Sigmoid colon (tissue), 7 donors: Measurements from ENCODE around the gene NRXN3. TPM values are rescaled to one million over a fixed set of nuclear protein-coding genes. Genes with fewer than 3 reads are reported as not detected.

ENCODE experiments used
- DNase-seq: peaks from one replicate; pipeline ENCODE4 v3.0.0-alpha.2; 2019
- H3K27ac ChIP-seq, 4 donors: fragments of 200-600 bp; sonication (generic); one replicate each; pipeline ENCODE4 v1.5.1; 2016 to 2019; ENCODE audit warnings: mild to moderate bottlenecking in 1 of 4
- H3K27me3 ChIP-seq, 3 donors: fragments of 200-600 bp; sonication (generic); one replicate each; pipeline ENCODE4 v1.5.1; 2019; ENCODE audit warnings: mild to moderate bottlenecking in 1 of 3
- H3K36me3 ChIP-seq, 4 donors: fragments of 200-600 bp; sonication (generic); one replicate each; pipeline ENCODE4 v1.5.1; 2016 to 2019
- H3K4me1 ChIP-seq, 4 donors: fragments of 200-600 bp; sonication (generic); one replicate each; pipeline ENCODE4 v1.5.1; 2017 to 2019
- H3K4me3 ChIP-seq, 4 donors: fragments of 200-600 bp; sonication (generic); one replicate each; pipeline ENCODE4 v1.5.1; 2017 to 2019; ENCODE audit warnings: mild to moderate bottlenecking in 2 of 4, moderate library complexity in 1 of 4
- H3K9me3 ChIP-seq, 4 donors: fragments of 200-600 bp in 3 of 4; sonication (generic) in 3 of 4; one replicate each; pipeline versions ENCODE4 v1.5.1 to v1.6.1; 2013 to 2019
- CTCF ChIP-seq, 4 experiments: fragments of 450-650 bp in 3 of 4; fragments of 200-600 bp in 1 of 4; IDR thresholded peaks; one replicate each; pipeline ENCODE4 v1.5.1; 2016 to 2019; ENCODE audit warnings: antibody characterized with exemption in 4 of 4, mild to moderate bottlenecking in 3 of 4, moderate library complexity in 2 of 4
- EP300 ChIP-seq, 4 donors: sonication (generic); formaldehyde crosslinking; IDR thresholded peaks; one replicate each; pipeline ENCODE4 v1.6.1; 2017; ENCODE audit warnings: antibody characterized with exemption in 4 of 4
- POLR2A ChIP-seq, 2 donors: fragments of 450-650 bp; IDR thresholded peaks; one replicate each; pipeline ENCODE4 v1.6.1; 2016; ENCODE audit warnings: antibody characterized with exemption in 2 of 2, mild to moderate bottlenecking in 2 of 2, moderate library complexity in 2 of 2
- POLR2AphosphoS5 ChIP-seq, 4 donors: sonication (generic); formaldehyde crosslinking; IDR thresholded peaks; one replicate each; pipeline ENCODE4 v1.6.1; 2017; ENCODE audit warnings: antibody characterized with exemption in 4 of 4
- WGBS, 2 donors: extraction: QIAGEN DNeasy Blood & Tissue Kit; methylation state at CpG; one replicate each; pipeline ENCODE4 v1.1.7; 2013; 5-methylcytosine and 5-hydroxymethylcytosine counted together
- intact Hi-C: fragments of 100-400 bp; cut with DNase I; formaldehyde crosslinking; loops from one replicate; pipeline ENCODE4 v1.15.1; 2023
- polyA plus RNA-seq, 3 donors: library from polyadenylated mRNA; stranded (reverse); fragments of 200-250 nt; gene quantifications; one replicate each; pipeline ENCODE4 v1.2.3, GENCODE V29; 2013
- total RNA-seq, 4 donors: library from RNA; depleted of rRNA; stranded (reverse); fragments of >200 nt; gene quantifications; one replicate each; pipeline ENCODE4 v1.1.0, GENCODE V29; 2016
- donor health status: healthy with polysubstance abuse.
- donor health status: Bipolar disorder and iron deficiency.
- donor health status: healthy.

NRXN3 gene
- total and polyA plus RNA-seq, 7 donors: 0.23 to 46.3 (median 23.2) TPM

- H3K4me1 ChIP-seq: peaks cover 0 to 48% (median 33%) of the 10 kb centered on the region in 4 donors
- intact Hi-C loops: no loop called here
- 55 to 66% methylated on average over 4 of the region's 4 CpGs for WGBS, 2 donors
These were observed 921.3 kb downstream of the NRXN3 start for GRCh38 chr14:79091381-79091963.

GRCh38 chr14:79093531-79093930 lies 923.4 kb downstream of the NRXN3 start:
- Histone ChIP-seq H3K27me3 (no peaks in the 10 kb centered on the region), H3K36me3 (no peaks in the 10 kb centered on the region), H3K27ac (peak overlapping the region in 1 of 4 donors; percentile 28), H3K9me3 (no peaks in the 10 kb centered on the region), H3K4me3 (no peak overlapping the region), H3K4me1 (peaks cover 0 to 44% (median 33%) of the 10 kb centered on the region in 4 donors)
- 88 to 89% methylated on average over 5 of the region's 5 CpGs for WGBS, 2 donors
- TF ChIP-seq EP300 (IDR thresholded peaks at IDR 0.05) (no peak), POLR2AphosphoS5 (IDR thresholded peaks at IDR 0.05) (no peak), CTCF (IDR thresholded peaks at IDR 0.05) (no peak), POLR2A (IDR thresholded peaks at IDR 0.05) (no peak)
- intact Hi-C loops: no loop called here
- DNase-seq: no peak

More at GRCh38 chr14:79091381-79091963, 921.3 kb downstream of the NRXN3 start:
- H3K4me3 ChIP-seq: no peak overlapping the region
- H3K36me3 ChIP-seq: no peaks in the 10 kb centered on the region
- no peak for DNase-seq
- no peaks in the 10 kb centered on the region for H3K9me3 ChIP-seq
- TF ChIP-seq EP300 (IDR thresholded peaks at IDR 0.05) (no peak), POLR2A (IDR thresholded peaks at IDR 0.05) (no peak), CTCF (IDR thresholded peaks at IDR 0.05) (no peak), POLR2AphosphoS5 (IDR thresholded peaks at IDR 0.05) (no peak)
- H3K27ac ChIP-seq: peak overlapping the region in 3 of 4 donors; percentile 32 to 77 (median 70)
- H3K27me3 ChIP-seq: no peaks in the 10 kb centered on the region

DNA sequence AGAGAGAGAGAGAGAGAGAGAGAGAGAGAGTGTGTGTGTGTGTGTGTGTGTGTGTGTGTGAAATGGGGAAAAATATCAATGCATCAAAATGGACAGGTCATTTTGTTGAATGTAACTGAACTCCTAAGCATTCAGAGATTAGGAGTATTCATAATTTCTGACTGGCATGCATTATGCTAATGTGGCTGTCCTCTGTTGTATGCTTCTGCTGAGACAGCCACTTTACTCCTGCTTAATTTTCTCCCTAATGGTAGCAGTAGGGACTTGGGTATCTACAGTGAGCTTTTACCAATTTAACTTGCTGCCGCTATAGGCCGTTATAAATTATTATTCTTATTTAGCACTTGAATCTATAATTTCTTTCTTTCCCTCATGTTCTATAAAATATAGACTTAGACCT lies 924.8 kb downstream of the NRXN3 start:
- intact Hi-C loops: no loop called here
- no peak for DNase-seq
- WGBS, 2 donors: 96 to 98% methylated on average over 2 of the region's 2 CpGs
- TF ChIP-seq POLR2A (IDR thresholded peaks at IDR 0.05): no peak
- TF ChIP-seq POLR2AphosphoS5 (IDR thresholded peaks at IDR 0.05): no peak
- Histone ChIP-seq H3K27me3 (no peaks in the 10 kb centered on the region), H3K4me1 (peaks cover 0 to 36% (median 22%) of the 10 kb centered on the region in 4 donors), H3K27ac (no peak overlapping the region), H3K36me3 (no peaks in the 10 kb centered on the region), H3K4me3 (no peak overlapping the region), H3K9me3 (no peaks in the 10 kb centered on the region)

DNA sequence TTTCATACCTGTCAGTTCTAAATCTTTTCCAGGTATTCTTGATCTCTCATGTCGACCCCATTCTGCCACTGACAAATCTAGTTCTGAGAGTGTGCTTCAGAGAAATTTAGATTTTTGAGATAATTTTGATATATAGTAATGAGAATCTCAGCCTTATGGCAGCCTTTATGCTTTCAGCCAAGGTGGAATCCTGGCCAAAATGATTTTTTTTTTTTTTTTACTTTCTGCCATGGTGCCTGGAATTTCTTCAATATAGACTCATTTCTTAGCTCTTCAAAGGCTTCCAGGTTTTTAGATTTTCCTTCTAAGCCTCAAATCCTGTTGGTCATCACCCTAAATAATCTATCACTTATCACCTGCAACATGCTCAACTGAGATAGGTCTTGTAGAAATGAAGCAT lies 926.6 kb downstream of the NRXN3 start:
- WGBS, 2 donors: 81 to 89% methylated on average over 1 of the region's 1 CpG
- no peak overlapping the region for H3K27ac ChIP-seq
- H3K4me1 ChIP-seq: peaks cover 0 to 19% (median 10%) of the 10 kb centered on the region in 4 donors
- intact Hi-C loops: no loop called here
- DNase-seq: no peak
- no peaks in the 10 kb centered on the region for H3K27me3 ChIP-seq
- no peaks in the 10 kb centered on the region for H3K9me3 ChIP-seq
- TF ChIP-seq EP300 (IDR thresholded peaks at IDR 0.05) (no peak), POLR2AphosphoS5 (IDR thresholded peaks at IDR 0.05) (no peak), CTCF (IDR thresholded peaks at IDR 0.05) (no peak), POLR2A (IDR thresholded peaks at IDR 0.05) (no peak)
- no peak overlapping the region for H3K4me3 ChIP-seq
- no peaks in the 10 kb centered on the region for H3K36me3 ChIP-seq

GRCh38 chr14:79098324-79098723 lies 928.2 kb downstream of the NRXN3 start:
- no peak for DNase-seq
- no peaks in the 10 kb centered on the region for H3K36me3 ChIP-seq
- 60 to 72% methylated on average over 3 of the region's 3 CpGs for WGBS, 2 donors
- TF ChIP-seq POLR2AphosphoS5 (IDR thresholded peaks at IDR 0.05): no peak
- intact Hi-C loops: no loop called here
- no peaks in the 10 kb centered on the region for H3K27me3 ChIP-seq
- H3K27ac ChIP-seq: no peak overlapping the region
- H3K9me3 ChIP-seq: no peaks in the 10 kb centered on the region
- H3K4me1 ChIP-seq: peaks cover 0 to 13% (median 3%) of the 10 kb centered on the region in 4 donors
- no peak overlapping the region for H3K4me3 ChIP-seq

DNA sequence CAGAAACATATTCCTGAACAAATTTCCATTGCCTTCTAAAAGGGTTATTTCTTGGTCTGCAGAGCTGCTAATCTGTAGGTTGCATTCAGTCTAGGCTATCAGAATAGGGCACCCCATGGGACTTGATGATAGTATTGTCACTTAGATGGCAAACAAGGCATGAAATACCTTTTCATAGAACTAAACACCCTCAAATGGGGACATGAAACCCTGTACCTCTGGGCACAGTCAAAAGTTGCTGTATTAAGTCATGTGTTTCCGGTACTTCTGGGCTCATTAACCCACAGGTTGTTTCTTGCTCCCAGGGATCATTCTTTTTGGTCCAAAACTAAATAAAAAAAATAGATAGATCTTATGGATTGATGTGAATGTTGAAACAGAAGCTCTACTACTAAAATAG lies 930.4 kb downstream of the NRXN3 start:
- H3K27me3 ChIP-seq: no peaks in the 10 kb centered on the region
- 92 to 94% methylated on average over 1 of the region's 1 CpG for WGBS, 2 donors
- no peak overlapping the region for H3K27ac ChIP-seq
- no peak for DNase-seq
- H3K36me3 ChIP-seq: no peaks in the 10 kb centered on the region
- H3K4me1 ChIP-seq: peaks cover 0 to 9% (median 3%) of the 10 kb centered on the region in 4 donors
- H3K9me3 ChIP-seq: no peaks in the 10 kb centered on the region
- no peak overlapping the region for H3K4me3 ChIP-seq
- TF ChIP-seq POLR2AphosphoS5 (IDR thresholded peaks at IDR 0.05): no peak
- no peak for TF ChIP-seq EP300 (IDR thresholded peaks at IDR 0.05)
- no peak for TF ChIP-seq POLR2A (IDR thresholded peaks at IDR 0.05)
- no peak for TF ChIP-seq CTCF (IDR thresholded peaks at IDR 0.05)
- intact Hi-C loops: no loop called here
